Activated T-cell treated with anti-CD3 and anti-CD28 coated beads for 4 hours (primary cell): ENCODE results near the gene TSPAN14.
"Not testable (repeated sequence)": the region's sequence is repeated elsewhere in the genome, so short reads cannot be mapped to it uniquely, and the experiment has no call there.

ENCODE experiments used
- DNase-seq: peaks from one replicate; pipeline ENCODE4 v3.0.0-alpha.2; 2020

The TSPAN14 gene

GRCh38 chr10:80472234-80473095 lies 18.4 kb downstream of the TSPAN14 start:
- DNase-seq, result no peak

- no peak for DNase-seq
Observed at GRCh38 chr10:80473096-80473657, 19.1 kb downstream of the TSPAN14 start.

GRCh38 chr10:80473692-80474596 lies 19.8 kb downstream of the TSPAN14 start:
- DNase-seq, result no peak

DNA sequence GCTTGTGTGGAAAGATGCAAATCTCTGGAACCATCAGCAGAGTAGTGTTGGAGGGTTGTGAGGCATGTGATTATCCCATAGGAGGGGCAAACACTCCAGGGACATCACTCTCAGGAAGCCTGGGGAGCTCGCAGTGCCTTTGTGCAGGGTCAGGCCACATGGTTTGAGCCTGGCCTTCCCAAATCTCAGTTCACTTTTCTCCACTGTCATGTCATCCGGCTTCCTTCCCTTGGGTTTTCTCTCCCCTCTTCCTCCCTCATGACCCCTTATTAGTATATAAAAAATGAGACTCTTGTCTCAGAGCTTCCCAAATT lies 20.4 kb downstream of the TSPAN14 start:
- DNase-seq, result no peak

DNA sequence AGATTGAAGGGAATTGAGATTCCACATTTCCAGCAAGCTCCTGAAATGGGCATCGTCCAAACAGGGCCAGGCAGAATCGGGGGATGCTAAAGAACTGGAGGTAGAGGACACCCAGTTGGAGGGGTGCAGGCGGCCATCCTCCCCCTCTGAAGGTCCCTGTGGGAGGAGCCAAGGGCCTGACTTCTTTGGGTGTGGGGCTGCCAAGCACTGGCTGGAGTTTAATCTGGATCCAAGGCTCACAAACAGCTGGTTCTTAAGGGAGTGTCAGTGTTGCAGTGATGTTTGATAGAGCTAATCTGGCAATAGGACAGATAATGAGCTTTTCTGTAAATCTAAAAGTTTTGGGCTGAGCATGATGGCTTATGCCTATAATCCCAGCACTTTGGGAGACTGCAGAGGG lies 20.8 kb downstream of the TSPAN14 start:
- no peak for DNase-seq

DNA sequence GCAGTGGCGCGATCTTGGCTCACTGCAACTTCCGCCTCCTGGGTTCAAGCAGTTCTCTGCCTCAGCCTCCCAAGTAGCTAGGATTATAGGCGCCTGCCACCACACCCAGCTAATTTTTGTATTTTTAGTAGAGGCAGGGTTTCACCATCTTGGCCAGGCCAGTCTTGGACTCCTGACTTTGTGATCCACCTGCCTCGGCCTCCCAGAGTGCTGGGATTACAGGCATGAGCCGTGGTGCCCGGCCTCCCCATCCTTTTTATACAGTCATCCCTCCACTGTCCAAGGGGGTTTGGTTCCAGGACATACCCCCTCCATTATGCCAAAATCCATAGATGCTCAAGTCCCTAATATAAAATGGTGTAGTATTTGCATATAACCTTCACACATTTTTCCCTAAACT lies 21.5 kb downstream of the TSPAN14 start:
- DNase-seq, result not testable (repeated sequence)

GRCh38 chr10:80476685-80477084 lies 22.6 kb downstream of the TSPAN14 start:
- DNase-seq, result no peak

DNA sequence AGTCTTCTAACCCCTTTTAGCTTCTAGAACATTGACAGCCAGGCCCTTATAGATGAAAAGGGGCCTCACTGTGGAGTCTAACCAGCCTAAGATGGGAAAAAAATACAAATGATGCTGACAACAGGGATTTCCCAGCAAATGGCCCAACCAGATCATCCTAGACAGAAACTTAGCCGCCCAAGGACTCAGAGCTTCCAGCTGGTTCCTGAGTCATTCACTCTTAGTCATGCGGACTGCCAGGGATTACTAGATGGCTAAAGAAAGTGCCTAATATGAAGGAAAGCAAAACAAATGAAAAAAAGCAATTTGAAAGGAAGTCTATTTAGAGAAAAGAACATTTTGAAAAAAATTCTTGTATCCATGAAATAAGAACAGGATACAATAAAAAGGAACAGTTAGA lies 23.7 kb downstream of the TSPAN14 start:
- DNase-seq, result no peak

- DNase-seq, result not testable (repeated sequence)
Observed at GRCh38 chr10:80480373-80480772, 26.3 kb downstream of the TSPAN14 start.

- DNase-seq, result no peak
Observed at GRCh38 chr10:80480852-80481251, 26.7 kb downstream of the TSPAN14 start.

DNA sequence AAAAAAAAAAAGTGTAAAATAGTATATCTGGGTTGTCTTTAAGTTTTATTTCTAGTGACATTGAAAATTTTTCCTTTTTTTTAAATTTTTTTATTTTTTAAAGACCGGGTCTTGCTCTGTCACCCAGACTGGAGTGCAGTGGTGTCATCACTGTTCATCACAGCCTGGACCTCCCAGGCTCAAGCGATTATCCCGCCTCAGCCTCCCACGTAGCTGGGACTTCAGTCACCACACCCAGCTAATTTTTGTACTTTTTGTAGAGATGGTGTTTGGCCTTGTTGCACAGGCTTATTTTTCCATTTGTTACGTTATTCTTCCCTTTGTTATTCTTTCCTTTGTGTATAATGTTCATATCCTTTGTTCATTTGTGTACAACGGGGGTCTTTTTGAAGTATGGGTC lies 30.1 kb downstream of the TSPAN14 start:
- DNase-seq, result no peak

DNA sequence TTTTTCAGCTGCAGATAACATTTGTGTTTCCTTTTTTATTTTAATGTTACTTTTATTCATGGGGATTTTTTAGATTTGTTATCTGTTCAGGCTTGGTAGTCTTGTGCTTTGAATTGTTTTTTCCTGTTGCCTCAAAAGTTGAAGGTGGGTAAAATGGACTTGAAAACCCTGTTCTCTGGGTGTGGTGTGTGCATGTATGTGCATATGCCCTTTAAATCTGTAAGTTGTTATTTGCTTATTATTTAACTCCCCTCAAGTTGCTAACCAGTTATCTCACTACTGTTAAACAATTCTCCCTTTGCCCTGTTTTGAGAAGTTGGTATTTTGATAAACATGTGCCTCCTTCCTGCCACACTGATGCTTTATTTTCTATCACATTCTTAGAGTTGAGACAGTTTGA lies 30.6 kb downstream of the TSPAN14 start:
- no peak for DNase-seq

GRCh38 chr10:80485076-80485945 lies 31.2 kb downstream of the TSPAN14 start:
- no peak for DNase-seq

DNA sequence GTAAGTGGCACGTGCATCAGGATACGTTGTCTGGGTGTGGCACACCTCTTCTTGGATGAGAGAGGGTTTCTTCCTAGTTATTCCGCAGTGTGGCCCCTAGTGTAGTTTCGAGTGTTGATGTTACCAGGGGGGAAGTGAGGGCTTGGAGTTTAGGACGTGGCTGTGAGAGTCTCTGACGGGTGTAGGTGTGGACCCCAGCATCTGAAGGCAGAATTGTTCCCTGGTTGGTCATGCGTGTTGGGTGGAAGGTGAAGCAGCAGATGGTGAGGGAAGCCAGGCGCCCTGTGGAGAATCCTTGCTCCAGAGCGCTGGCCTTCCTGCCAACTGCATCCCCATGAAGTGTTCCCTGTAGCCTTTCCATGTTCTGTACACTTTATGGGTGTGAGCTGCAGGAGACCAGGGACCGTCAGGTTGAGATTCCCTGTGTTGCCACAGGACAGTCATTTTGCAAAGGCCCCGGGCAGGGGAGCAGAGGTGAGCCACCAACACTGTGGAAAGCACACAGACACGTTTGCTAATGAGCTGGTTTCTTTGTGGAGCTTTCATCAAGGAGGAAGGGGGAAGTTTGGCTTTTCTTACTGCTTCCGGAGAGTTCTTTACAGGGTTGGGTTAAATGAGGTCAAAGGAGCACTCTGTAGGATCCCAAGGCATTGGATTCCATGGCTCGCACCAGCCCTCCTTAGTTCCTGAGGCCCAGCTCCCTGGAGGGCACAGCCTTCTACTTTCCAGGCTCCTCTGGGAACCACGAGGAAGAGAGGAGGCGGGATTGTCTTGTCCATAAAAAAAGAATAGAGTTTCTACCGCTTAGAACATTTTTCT lies 32.0 kb downstream of the TSPAN14 start:
- DNase-seq, result no peak

DNA sequence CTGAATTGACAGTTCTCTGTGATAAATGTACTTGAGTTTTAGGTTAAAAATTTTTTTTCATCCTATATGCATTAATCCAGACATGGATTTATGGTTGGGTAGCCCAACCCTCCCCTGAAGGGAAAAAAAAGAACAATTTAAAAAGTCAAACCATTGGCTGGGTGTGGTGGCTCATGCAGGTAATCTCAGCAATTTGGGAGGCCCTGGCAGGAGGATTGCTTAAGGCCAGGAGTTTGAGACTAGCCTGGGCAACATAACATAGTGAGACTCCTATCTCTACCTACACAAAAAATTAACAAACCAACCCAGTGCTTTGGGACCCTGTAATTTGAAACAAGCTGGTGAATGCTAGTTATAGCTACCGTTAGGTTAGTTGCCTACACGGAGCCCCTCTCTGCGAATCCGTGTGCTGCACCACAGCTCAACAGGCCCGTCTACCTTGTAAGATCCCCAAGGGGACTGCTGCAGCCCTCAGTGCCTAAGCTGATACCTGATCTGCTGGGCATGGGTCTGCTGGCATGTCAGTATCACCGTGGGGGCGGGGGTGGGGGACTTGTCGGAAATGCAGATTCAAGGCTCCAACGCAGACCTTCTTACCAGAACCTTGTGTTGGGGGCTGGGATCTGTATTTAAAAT lies 32.8 kb downstream of the TSPAN14 start:
- no peak for DNase-seq

GRCh38 chr10:80487421-80487785 lies 33.3 kb downstream of the TSPAN14 start:
- no peak for DNase-seq

GRCh38 chr10:80487791-80488538 lies 33.9 kb downstream of the TSPAN14 start:
- no peak for DNase-seq

DNA sequence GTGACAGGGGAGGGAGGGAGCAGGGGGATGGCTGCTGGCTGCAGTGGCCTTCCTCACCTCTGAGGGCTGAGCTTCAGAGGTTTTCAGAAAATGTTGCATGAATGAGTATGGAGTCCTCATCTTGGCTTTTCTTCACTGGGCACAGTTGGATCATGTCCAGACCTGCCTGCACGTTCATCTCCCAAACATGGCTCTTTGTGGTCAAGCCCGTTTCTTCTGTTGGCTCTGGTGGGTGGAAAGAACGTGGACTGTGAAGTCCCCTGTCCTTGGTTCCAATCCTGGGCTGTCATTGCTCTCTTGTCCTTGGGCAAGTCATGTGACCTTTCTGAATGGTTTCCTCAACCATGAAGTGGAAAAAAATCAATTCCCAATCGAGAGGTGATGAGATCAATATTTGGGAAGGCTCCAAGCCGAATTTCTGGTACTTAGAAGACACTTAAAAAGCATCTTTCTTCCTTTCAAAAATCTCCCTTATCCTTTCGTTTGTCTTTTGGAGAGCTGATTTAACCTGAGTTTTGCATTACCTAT lies 34.5 kb downstream of the TSPAN14 start:
- DNase-seq, result no peak

DNA sequence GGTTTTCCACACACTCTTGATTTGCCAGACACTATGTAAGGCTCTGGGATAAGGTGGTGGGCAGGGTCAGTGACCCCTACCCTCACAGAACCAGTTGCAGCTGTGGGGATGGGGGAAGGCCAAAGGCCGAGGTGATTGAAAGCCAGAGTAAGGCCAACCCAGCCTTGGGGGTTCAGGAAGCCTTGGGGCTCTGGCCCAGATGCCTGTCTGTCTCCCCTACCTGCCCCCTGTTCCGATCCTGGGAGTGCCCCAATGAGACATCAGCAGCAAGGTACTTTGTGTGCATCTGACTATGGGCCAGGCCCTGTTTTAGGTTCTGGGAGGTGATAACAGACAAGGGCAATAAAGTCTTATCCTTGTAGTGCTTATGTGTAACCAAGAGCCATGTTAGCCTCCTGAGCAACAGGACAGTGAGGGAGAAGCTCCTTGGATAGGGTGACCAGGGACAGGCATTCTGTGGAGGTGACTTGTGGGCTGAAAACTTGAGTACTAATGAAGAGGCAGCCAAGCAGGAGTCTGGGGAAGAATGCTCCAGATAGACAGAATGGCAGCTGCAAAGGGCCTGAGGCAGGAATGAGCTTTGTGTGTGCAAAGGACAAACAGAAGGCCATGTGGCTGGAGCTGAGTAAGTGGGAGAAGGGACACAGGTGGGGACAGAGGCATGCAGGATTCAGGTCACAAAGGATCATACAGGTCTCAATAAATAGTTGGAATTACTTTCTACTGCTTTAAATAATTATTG lies 35.4 kb downstream of the TSPAN14 start:
- no peak for DNase-seq
